ENCODE measurements around the gene DIP2B.

GRCh38 chr12:50642035-50642451 lies 137.3 kb downstream of the DIP2B start:
- no peak for TF ChIP-seq CTCF (conservative IDR thresholded peaks at IDR 0.05; ENCODE audit: low read length)
- TF ChIP-seq EZH2phosphoT487 (IDR thresholded peaks at IDR 0.05; ENCODE audit: borderline replicate concordance, low read depth, low read length) = no peak
